ENCODE data around the gene OR7E24.
"Not testable (repeated sequence)": the region's sequence is repeated elsewhere in the genome, so short reads cannot be mapped to it uniquely, and the experiment has no call there.

OR7E24 gene

DNA sequence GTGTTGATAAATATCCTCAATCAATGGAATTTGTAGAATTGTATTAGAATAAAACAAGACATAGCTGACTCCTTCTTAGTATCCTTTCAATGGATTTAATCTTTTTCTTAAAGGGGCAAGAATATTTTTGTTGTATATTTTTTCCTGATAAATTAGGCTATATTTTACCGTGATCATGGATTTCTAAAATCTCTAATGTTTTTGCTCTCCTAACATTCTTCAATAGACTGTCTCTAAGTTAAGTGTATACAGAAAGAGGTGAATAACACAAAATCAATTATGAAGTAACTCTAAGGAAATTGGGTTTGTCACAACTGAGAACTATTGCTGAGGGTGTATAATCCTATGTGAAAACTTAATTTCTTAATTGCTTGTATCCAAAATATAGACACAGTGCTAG lies at the start of gene OR7E24:
TSS of gene OR7E24 (plus strand) at position 301 of the 400 bp plus-strand sequence. CDS start 114 bp downstream, outside the sequence.
- DNase-seq (ENCODE audit: low read depth), result no peak

DNA sequence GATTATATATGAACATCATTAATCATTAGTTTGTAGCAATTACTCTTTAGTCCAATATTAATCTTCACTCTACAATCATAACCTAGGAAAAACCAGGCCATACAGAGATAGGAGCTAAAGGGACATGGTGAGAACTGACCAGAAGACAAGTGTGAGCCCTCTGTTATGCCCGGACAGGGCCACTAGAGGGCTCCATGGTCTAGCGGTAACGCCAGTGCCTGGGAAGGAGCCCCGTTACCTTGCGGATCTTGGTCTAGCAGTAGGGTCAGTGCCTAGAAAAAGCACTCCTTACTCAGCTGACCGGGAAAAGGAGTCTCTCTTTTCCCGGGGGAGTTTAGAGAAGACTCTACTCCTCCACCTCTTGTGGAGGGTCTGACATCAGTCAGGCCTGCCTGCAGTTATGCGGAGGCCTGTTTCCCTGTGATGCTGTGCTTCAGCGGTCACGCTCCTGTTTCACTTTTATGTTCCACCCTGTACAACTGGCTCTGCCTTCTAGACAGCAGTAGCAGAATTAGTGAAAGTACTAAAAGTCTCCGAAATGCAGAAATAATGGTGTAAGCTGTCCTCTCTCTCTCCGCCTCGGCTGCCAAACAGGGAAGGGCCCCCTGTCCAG lies 45.1 kb upstream of the OR7E24 start:
- peak; percentile 48 for DNase-seq (ENCODE audit: low read depth)

DNA sequence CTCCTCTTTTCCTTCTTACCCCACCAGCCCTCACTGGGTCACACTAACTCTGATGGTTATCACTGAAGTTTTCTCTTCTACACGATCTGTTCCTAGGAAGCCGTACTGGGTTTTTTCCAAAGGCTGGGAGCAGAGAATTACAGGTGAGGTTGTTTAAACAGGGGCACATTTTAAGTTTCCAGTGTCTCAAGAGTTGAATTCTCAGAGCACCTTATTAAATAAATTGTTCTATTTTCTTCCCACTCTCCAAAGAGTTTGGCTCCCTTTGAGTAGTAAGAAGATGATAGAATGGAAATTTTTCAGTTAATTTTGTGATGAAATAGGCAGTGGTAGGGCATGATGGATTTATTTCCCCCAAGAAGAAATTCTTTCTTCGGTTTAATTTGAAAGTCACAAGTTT lies 31.2 kb upstream of the OR7E24 start, which contains the start of gene OR7D4:
TSS of gene OR7D4 (minus strand) at position 101 of the 400 bp plus-strand sequence. CDS start 4,752 bp downstream, outside the sequence.
- no peak for DNase-seq (ENCODE audit: low read depth)

- DNase-seq (ENCODE audit: low read depth), result no peak
Measured at GRCh38 chr19:9251236-9251635, 506 bp downstream of the OR7E24 start.

GRCh38 chr19:9283485-9283884 lies 32.8 kb downstream of the OR7E24 start:
- DNase-seq (ENCODE audit: low read depth), result not testable (repeated sequence)

DNA sequence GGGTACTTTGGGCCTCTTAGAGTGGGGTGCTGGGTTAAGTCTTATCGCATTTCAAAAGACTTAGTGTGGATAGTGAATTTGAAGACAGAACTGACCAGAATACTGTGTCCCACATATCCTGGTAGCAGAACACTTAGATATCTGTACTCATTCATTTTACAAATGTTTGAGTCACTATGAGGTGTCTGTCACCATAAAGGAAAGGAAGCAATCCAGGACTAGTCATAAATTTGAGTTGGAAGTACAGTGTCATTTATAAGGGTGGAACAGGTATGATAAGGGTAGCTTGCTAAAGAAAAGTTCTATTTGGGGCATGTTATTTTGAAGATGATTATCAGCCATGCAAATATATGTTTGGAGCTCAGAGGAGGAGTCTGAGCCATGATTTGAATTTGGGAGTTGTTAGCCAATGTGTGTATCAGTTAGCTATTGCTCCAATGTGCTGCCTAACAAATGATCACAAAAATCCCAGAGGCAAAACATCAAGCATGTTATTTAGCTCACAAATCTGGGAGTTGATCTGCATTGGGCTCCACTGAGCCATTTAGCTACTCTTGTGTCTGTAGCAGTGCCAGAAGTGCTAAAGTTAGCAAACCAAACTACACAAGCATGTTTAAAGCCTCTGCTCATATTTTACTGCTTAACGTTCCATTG lies 38.6 kb downstream of the OR7E24 start:
- DNase-seq (ENCODE audit: low read depth), result no peak

GRCh38 chr19:9295411-9295849 lies 44.7 kb downstream of the OR7E24 start:
- DNase-seq (ENCODE audit: low read depth), result no peak

DNA sequence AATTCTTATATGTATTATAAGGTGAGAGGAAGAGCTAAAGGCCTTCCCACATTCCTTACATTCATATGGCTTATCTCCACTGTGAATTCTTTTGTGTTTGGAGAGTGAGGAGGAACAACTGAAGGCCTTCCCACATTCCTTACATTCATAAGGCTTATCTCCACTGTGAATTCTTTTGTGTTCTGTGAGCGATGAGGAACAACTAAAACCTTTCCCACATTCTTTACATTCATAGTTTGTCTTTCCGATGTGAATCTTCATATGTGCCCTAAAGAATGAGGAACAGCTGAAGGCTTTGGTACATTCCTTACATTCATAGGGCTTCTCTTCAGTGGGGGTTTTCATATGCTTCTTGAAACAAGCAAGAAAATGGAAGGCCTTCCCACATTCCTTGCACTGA lies 45.6 kb downstream of the OR7E24 start:
- no peak for DNase-seq (ENCODE audit: low read depth)

Data from stimulated activated CD4-positive, alpha-beta T cell treated with anti-CD3 and anti-CD28 coated beads, Interleukin-2, amount 100 ng/mL, for 4 hours (primary cell).